Endodermal cell (in vitro differentiated cells): ENCODE data around the gene TNIK. TPM values are rescaled to one million over a fixed set of nuclear protein-coding genes. Genes with fewer than 3 reads are reported as not detected.
A peak's percentile ranks its signal among the peaks of the same experiment; 100 is the strongest.

Source experiments
- DNase-seq: peaks from one replicate; pipeline ENCODE4 v3.0.0-alpha.2; 2017
- H3K27ac ChIP-seq: 2 replicates; pipeline ENCODE4 v1.5.1; 2013; ENCODE audit warnings: mild to moderate bottlenecking, low read depth, low read length, moderate library complexity
- H3K27me3 ChIP-seq: 2 replicates; pipeline ENCODE4 v1.6.1; 2013; ENCODE audit warnings: mild to moderate bottlenecking, low read length, moderate library complexity; ENCODE audit not compliant: insufficient read depth, control insufficient read depth, poor library complexity, severe bottlenecking
- H3K36me3 ChIP-seq: 2 replicates; pipeline ENCODE4 v1.7.0; 2013; ENCODE audit warnings: mild to moderate bottlenecking, low read length, moderate library complexity; ENCODE audit not compliant: control insufficient read depth, insufficient read depth
- H3K4me1 ChIP-seq: one replicate; pipeline ENCODE4 v1.7.0; 2013; ENCODE audit warnings: low read length; ENCODE audit not compliant: control insufficient read depth, insufficient read depth
- H3K4me3 ChIP-seq: 2 replicates; pipeline ENCODE4 v1.5.1; 2013; ENCODE audit warnings: mild to moderate bottlenecking, low read length, moderate library complexity
- H3K9ac ChIP-seq: 2 replicates; pipeline ENCODE4 v1.6.1; 2013; ENCODE audit warnings: mild to moderate bottlenecking, low read length, moderate library complexity; ENCODE audit not compliant: poor library complexity, severe bottlenecking; ENCODE audit errors: extremely low read depth
- H3K9me3 ChIP-seq: 2 replicates; pipeline ENCODE4 v1.6.1; 2013; ENCODE audit warnings: mild to moderate bottlenecking, low read length, moderate library complexity; ENCODE audit not compliant: control insufficient read depth
- H3K27ac Mint-ChIP-seq: 2 replicates; pipeline ENCODE4 v1.8.0; 2020; ENCODE audit warnings: mixed read lengths
- H3K27me3 Mint-ChIP-seq: 2 replicates; pipeline ENCODE4 v1.8.0; 2021; ENCODE audit warnings: mild to moderate bottlenecking, mixed read lengths; ENCODE audit not compliant: insufficient read depth
- H3K36me3 Mint-ChIP-seq: 2 replicates; pipeline ENCODE4 v1.8.0; 2020; ENCODE audit warnings: low read depth, mixed read lengths
- H3K4me1 Mint-ChIP-seq: 2 replicates; pipeline ENCODE4 v1.8.0; 2020; ENCODE audit warnings: mixed read lengths
- H3K4me3 Mint-ChIP-seq: 2 replicates; pipeline ENCODE4 v1.8.0; 2020; ENCODE audit warnings: mild to moderate bottlenecking, moderate library complexity, mixed read lengths
- H3K9me3 Mint-ChIP-seq: 2 replicates; pipeline ENCODE4 v1.8.0; 2020; ENCODE audit warnings: mild to moderate bottlenecking, mixed read lengths
- CTCF ChIP-seq: fragments of 200-600 bp; sonication (generic); conservative IDR thresholded peaks from 2 replicates; pipeline ENCODE4 v1.5.0; 2021; ENCODE audit warnings: antibody characterized with exemption, mild to moderate bottlenecking
- WGBS, 2 experiments: methylation state at CpG; one replicate each; pipeline versions ENCODE4 v1.1.5 to v1.1.7; 2013; ENCODE audit warnings: missing lambda C conversion rate in 2 of 2, mixed read lengths in 1 of 2; ENCODE audit not compliant: insufficient coverage in 1 of 2, insufficient read length in 1 of 2; 5-methylcytosine and 5-hydroxymethylcytosine counted together
- total RNA-seq, 2 donors: library from RNA; stranded (reverse); fragmentation: NEBNext Ultra II Directional in 1 of 2; extraction: Animal tissue kit (Norgen Biotek cat#: 25700) in 1 of 2; gene quantifications; 2 replicates in 1 of 2; 3 replicates in 1 of 2; pipeline ENCODE4 v1.2.1, GENCODE V29; 2021

TNIK gene
- total RNA-seq, 2 donors from 2014 or later = 12.2 to 14.9 TPM

GRCh38 chr3:171461525-171461917 lies 1.3 kb upstream of the TNIK start:
- Mint-ChIP-seq H3K9me3 (no peaks in the 10 kb centered on the region), H3K27me3 (peaks cover 62% of the 10 kb centered on the region)
- H3K9ac ChIP-seq = no peak overlapping the region

DNA sequence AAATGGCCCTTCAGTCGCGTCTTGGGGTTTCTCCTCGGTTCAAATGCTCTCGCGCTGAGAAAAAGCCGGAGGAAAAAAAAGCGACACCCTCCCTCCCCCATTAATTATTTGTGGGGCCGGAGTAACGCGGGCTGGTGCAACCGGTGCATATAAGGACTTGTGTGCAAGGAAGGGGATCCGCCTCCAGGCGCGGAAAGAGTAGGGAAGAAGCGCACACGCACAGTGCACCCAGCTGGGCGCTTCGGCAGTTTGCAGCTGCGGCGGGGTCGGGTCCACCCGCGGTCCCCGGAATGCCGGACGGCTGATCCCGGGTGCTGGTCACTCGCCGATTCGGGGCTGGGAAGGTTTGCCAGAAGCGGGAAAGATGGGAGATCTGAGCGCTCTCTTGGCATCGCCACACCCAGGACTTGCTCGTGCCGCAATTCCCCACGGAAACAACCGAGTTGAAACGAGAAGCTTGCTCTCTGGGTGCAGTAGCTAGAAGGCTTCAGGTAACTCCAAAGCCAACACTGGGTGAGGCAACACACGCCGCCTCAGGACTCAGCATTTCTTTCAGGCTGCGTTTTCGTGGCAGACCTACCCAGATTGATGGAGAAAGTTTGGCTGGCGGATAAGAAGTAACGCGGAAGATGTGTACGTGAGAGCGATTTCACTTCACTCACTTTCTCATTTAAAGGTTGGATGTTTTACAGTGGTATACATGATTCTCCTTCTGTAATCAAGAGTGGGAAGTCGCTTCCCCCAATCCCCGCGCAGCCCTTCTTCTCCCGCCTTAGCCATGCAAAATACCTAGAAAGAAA lies 720 bp upstream of the TNIK start:
- H3K36me3 ChIP-seq = no peaks in the 10 kb centered on the region
- H3K9me3 Mint-ChIP-seq = no peaks in the 10 kb centered on the region
- peak; percentile 6 for TF ChIP-seq CTCF
- DNase-seq = peak; percentile 81
- H3K4me3 ChIP-seq = peak overlapping the region; percentile 88
- H3K4me1 ChIP-seq = peaks cover 8% of the 10 kb centered on the region
- WGBS, 2 experiments = 1% methylated on average over 33 to 51 of the region's 51 CpGs
- H3K9me3 ChIP-seq = no peaks in the 10 kb centered on the region
- H3K4me1 Mint-ChIP-seq = peaks cover 46% of the 10 kb centered on the region
- H3K27me3 Mint-ChIP-seq = peaks cover 63% of the 10 kb centered on the region
- peak overlapping the region; percentile 45 for H3K27ac Mint-ChIP-seq
- peaks cover 55% of the 10 kb centered on the region for H3K27me3 ChIP-seq
- H3K36me3 Mint-ChIP-seq = no peaks in the 10 kb centered on the region
- H3K9ac ChIP-seq = no peak overlapping the region
- H3K4me3 Mint-ChIP-seq = peak overlapping the region; percentile 70
- H3K27ac ChIP-seq = peak overlapping the region; percentile 18

More at GRCh38 chr3:171461525-171461917, 1.3 kb upstream of the TNIK start:
- H3K27ac Mint-ChIP-seq = no peak overlapping the region
- H3K36me3 Mint-ChIP-seq = no peaks in the 10 kb centered on the region
- Histone ChIP-seq H3K4me1 (peaks cover 8% of the 10 kb centered on the region), H3K27me3 (peaks cover 52% of the 10 kb centered on the region), H3K27ac (no peak overlapping the region), H3K9me3 (no peaks in the 10 kb centered on the region), H3K4me3 (peak overlapping the region; percentile 88), H3K36me3 (no peaks in the 10 kb centered on the region)
- no peak for DNase-seq
- TF ChIP-seq CTCF = no peak
- H3K4me3 Mint-ChIP-seq = peak overlapping the region; percentile 70
- WGBS, 2 experiments = 20 to 36% methylated on average over 1 to 2 of the region's 2 CpGs
- peaks cover 44% of the 10 kb centered on the region for H3K4me1 Mint-ChIP-seq

DNA sequence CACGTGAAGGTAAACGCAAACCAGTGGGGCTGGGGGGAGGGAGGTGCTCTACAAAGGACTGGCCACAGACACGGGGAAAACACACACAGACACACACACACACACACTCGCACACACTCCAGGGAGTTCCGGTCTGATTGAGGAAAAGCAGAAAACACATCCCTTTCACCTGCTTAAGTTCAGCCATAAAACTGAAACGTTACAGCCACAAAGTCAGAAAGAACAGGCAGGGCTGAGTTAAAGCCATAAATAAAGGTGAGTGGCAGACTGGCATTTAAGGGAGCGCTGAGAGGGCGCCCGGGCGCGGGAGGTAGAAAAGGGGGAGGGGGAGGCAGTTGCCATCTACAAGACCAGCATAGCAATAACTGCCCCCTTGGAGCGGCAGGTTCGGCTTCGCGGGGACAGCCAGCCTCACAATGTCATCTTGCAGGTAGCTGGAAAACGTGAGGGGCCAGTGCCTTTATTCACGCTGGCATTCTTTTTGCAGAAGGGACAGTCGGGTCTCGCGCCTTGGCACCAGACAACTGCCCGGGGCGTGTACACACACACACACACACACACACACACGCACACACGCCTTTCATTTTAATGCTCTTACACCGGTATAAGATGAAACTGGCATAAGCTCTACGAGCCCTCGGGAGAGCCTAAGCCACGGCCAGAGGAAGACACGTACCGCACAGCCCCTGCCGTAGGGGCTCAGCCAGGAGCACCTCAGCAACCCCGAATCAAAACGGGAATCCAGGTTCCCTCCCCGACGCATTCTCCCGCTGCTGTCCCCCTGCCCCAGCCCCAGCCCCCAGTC lies 866 bp downstream of the TNIK start:
- no peak for TF ChIP-seq CTCF
- peak overlapping the region; percentile 88 for H3K4me3 ChIP-seq
- peaks cover 63% of the 10 kb centered on the region for H3K27me3 Mint-ChIP-seq
- WGBS, 2 experiments = 0 to 1% methylated on average over 10 to 36 of the region's 36 CpGs
- H3K27ac ChIP-seq = no peak overlapping the region
- peak; percentile 83 for DNase-seq
- H3K4me3 Mint-ChIP-seq = peak overlapping the region; percentile 70
- H3K36me3 Mint-ChIP-seq = no peaks in the 10 kb centered on the region
- H3K9ac ChIP-seq = peak overlapping the region; percentile 21
- H3K4me1 Mint-ChIP-seq = peaks cover 53% of the 10 kb centered on the region
- H3K27ac Mint-ChIP-seq = peak overlapping the region; percentile 70
- peaks cover 8% of the 10 kb centered on the region for H3K4me1 ChIP-seq
- H3K27me3 ChIP-seq = peaks cover 55% of the 10 kb centered on the region
- no peaks in the 10 kb centered on the region for H3K9me3 ChIP-seq
- no peaks in the 10 kb centered on the region for H3K36me3 ChIP-seq
- no peaks in the 10 kb centered on the region for H3K9me3 Mint-ChIP-seq
